ENCODE data around the gene EFS. TPM values are rescaled to one million over a fixed set of nuclear protein-coding genes. Genes with fewer than 3 reads are reported as not detected.

EFS gene
- total RNA-seq, 1 donor: 10.8 TPM

GRCh38 chr14:23375527-23376251 is 10.7 kb upstream of the EFS start:
- TF ChIP-seq CTCF (IDR thresholded peaks at IDR 0.05; ENCODE audit: insufficient read depth, low read length): no peak
- H3K4me3 ChIP-seq (ENCODE audit: low read depth, low read length): no peak overlapping the region
- no peak for DNase-seq (ENCODE audit: low read depth)

GRCh38 chr14:23373041-23373440 is 8.1 kb upstream of the EFS start:
- no peak for DNase-seq (ENCODE audit: low read depth)
- H3K4me3 ChIP-seq (ENCODE audit: low read depth, low read length): no peak overlapping the region
- TF ChIP-seq CTCF (IDR thresholded peaks at IDR 0.05; ENCODE audit: insufficient read depth, low read length): no peak

- TF ChIP-seq CTCF (IDR thresholded peaks at IDR 0.05; ENCODE audit: insufficient read depth, low read length): no peak
- no peak for DNase-seq (ENCODE audit: low read depth)
Measured at GRCh38 chr14:23372509-23372908, 7.5 kb upstream of the EFS start, which contains the start of gene IL25. Gene IL25, plus strand, starts transcription at chr14:23372809.

GRCh38 chr14:23371865-23372264 is 6.9 kb upstream of the EFS start:
- no peak for TF ChIP-seq CTCF (IDR thresholded peaks at IDR 0.05; ENCODE audit: insufficient read depth, low read length)
- no peak for DNase-seq (ENCODE audit: low read depth)
- H3K4me3 ChIP-seq (ENCODE audit: low read depth, low read length): no peak overlapping the region

More at GRCh38 chr14:23372509-23372908, 7.5 kb upstream of the EFS start, which contains the start of gene IL25:
- no peak within 1 kb of the TSS for H3K4me3 ChIP-seq (ENCODE audit: low read depth, low read length)

- H3K4me3 ChIP-seq (ENCODE audit: low read depth, low read length): no peak overlapping the region
- no peak for TF ChIP-seq CTCF (IDR thresholded peaks at IDR 0.05; ENCODE audit: insufficient read depth, low read length)
- no peak for DNase-seq (ENCODE audit: low read depth)
Measured at GRCh38 chr14:23370221-23370620, 5.2 kb upstream of the EFS start.

- H3K4me3 ChIP-seq (ENCODE audit: low read depth, low read length): no peak overlapping the region
- no peak for DNase-seq (ENCODE audit: low read depth)
- no peak for TF ChIP-seq CTCF (IDR thresholded peaks at IDR 0.05; ENCODE audit: insufficient read depth, low read length)
Measured at GRCh38 chr14:23366426-23366921, 1.5 kb upstream of the EFS start.

Data from fibroblast of the aortic adventitia (primary cell).